HEK293 (cell line): ENCODE measurements around the gene SLC9A5.

ENCODE experiments used
- CTCF ChIA-PET: fragments of 350-600 bp; formaldehyde crosslinking; extraction: SDS; loops from one replicate; lab custom pipeline; 2021; ENCODE audit warnings: antibody characterized with exemption; lab: Yijun Ruan, JAX
- POLR2A ChIA-PET: fragments of 300-600 bp; formaldehyde crosslinking; extraction: SDS; loops from one replicate; lab custom pipeline; 2020; ENCODE audit warnings: antibody characterized with exemption, inconsistent platforms; lab: Yijun Ruan, JAX
- H3K27ac ChIP-seq: fragments of 200-500 bp; sonication (Bioruptor generic); 2 replicates; pipeline ENCODE4 v1.5.1; 2014; ENCODE audit warnings: low read depth, low read length, control low read depth, inconsistent platforms; ENCODE audit errors: extremely low read depth
- H3K36me3 ChIP-seq, 2 experiments: fragments of 200-500 bp in 1 of 2; sonication (Bioruptor generic) in 1 of 2; 1 replicate in 1 of 2; 2 replicates in 1 of 2; pipeline ENCODE4 v1.5.1; 2014 to 2017; ENCODE audit warnings: inconsistent platforms in 2 of 2, low read length in 2 of 2; ENCODE audit not compliant: control insufficient read depth in 2 of 2, insufficient read depth in 1 of 2
- H3K4me1 ChIP-seq: fragments of 200-500 bp; sonication (Bioruptor generic); 2 replicates; pipeline ENCODE4 v1.5.1; 2014; ENCODE audit warnings: mild to moderate bottlenecking, low read length, inconsistent platforms; ENCODE audit not compliant: control insufficient read depth, insufficient read depth
- H3K4me3 ChIP-seq: 2 replicates; pipeline ENCODE4 v1.5.1; 2011; ENCODE audit warnings: low read depth, mild to moderate bottlenecking, control low read depth, low read length, moderate library complexity
- H3K9me3 ChIP-seq: fragments of 200-500 bp; sonication (Bioruptor generic); 2 replicates; pipeline ENCODE4 v1.5.1; 2014; ENCODE audit warnings: low read depth, low read length, inconsistent platforms; ENCODE audit not compliant: control insufficient read depth, insufficient read depth
- BCL11A ChIP-seq: fragments of 450-650 bp; formaldehyde crosslinking; IDR thresholded peaks from 2 replicates; pipeline ENCODE4 v1.5.1; 2016; ENCODE audit warnings: low read depth, missing biosample characterization, missing genetic modification characterization
- GLIS2 ChIP-seq: fragments of 450-650 bp; formaldehyde crosslinking; IDR thresholded peaks from 2 replicates; pipeline ENCODE4 v1.5.1; 2016; ENCODE audit warnings: missing biosample characterization, missing genetic modification characterization
- KLF10 ChIP-seq: fragments of 450-650 bp; IDR thresholded peaks from 2 replicates; pipeline ENCODE4 v1.5.1; 2018; ENCODE audit warnings: missing biosample characterization, mild to moderate bottlenecking, missing genetic modification characterization
- KLF16 ChIP-seq: fragments of 450-650 bp; formaldehyde crosslinking; IDR thresholded peaks from 2 replicates; pipeline ENCODE4 v1.5.1; 2017; ENCODE audit warnings: missing biosample characterization, missing genetic modification characterization
- KLF8 ChIP-seq: fragments of 450-650 bp; formaldehyde crosslinking; IDR thresholded peaks from 2 replicates; pipeline ENCODE4 v1.5.1; 2016; ENCODE audit warnings: missing biosample characterization, missing genetic modification characterization
- MYNN ChIP-seq: fragments of 450-650 bp; formaldehyde crosslinking; IDR thresholded peaks from 2 replicates; pipeline ENCODE4 v1.5.1; 2016; ENCODE audit warnings: missing biosample characterization, missing genetic modification characterization, borderline replicate concordance
- OVOL3 ChIP-seq: fragments of 450-650 bp; formaldehyde crosslinking; IDR thresholded peaks from 2 replicates; pipeline ENCODE4 v1.5.1; 2016; ENCODE audit warnings: missing biosample characterization, missing genetic modification characterization
- SP2 ChIP-seq: fragments of 450-650 bp; formaldehyde crosslinking; IDR thresholded peaks from 2 replicates; pipeline ENCODE4 v1.5.1; 2016; ENCODE audit warnings: missing biosample characterization, missing genetic modification characterization
- SP3 ChIP-seq: fragments of 450-650 bp; formaldehyde crosslinking; IDR thresholded peaks from 2 replicates; pipeline ENCODE4 v1.5.1; 2016; ENCODE audit warnings: missing biosample characterization, missing genetic modification characterization
- TCF7L2 ChIP-seq: IDR thresholded peaks from 2 replicates; pipeline ENCODE4 v1.6.1; 2011; ENCODE audit warnings: low read depth, mild to moderate bottlenecking, inconsistent platforms, low read length, moderate library complexity, borderline replicate concordance
- ZBTB48 ChIP-seq: fragments of 450-650 bp; formaldehyde crosslinking; IDR thresholded peaks from 2 replicates; pipeline ENCODE4 v1.5.1; 2016; ENCODE audit warnings: missing biosample characterization, missing genetic modification characterization
- ZBTB7A ChIP-seq: fragments of 450-650 bp; formaldehyde crosslinking; IDR thresholded peaks from 2 replicates; pipeline ENCODE4 v1.5.1; 2016; ENCODE audit warnings: low read depth, missing biosample characterization, missing genetic modification characterization
- ZNF2 ChIP-seq: fragments of 450-650 bp; formaldehyde crosslinking; IDR thresholded peaks from 2 replicates; pipeline ENCODE4 v1.5.1; 2016; ENCODE audit warnings: missing biosample characterization, missing genetic modification characterization
- ZNF248 ChIP-seq: fragments of 450-650 bp; formaldehyde crosslinking; IDR thresholded peaks from 2 replicates; pipeline ENCODE4 v1.5.1; 2017; ENCODE audit warnings: missing biosample characterization, missing genetic modification characterization
- ZNF335 ChIP-seq: fragments of 450-650 bp; formaldehyde crosslinking; conservative IDR thresholded peaks from 2 replicates; pipeline ENCODE4 v1.5.1; 2016; ENCODE audit warnings: missing biosample characterization, missing genetic modification characterization
- ZNF404 ChIP-seq: fragments of 450-650 bp; formaldehyde crosslinking; IDR thresholded peaks from 2 replicates; pipeline ENCODE4 v1.5.1; 2017; ENCODE audit warnings: missing biosample characterization, missing genetic modification characterization
- ZNF521 ChIP-seq: fragments of 450-650 bp; formaldehyde crosslinking; IDR thresholded peaks from 2 replicates; pipeline ENCODE4 v1.5.1; 2017; ENCODE audit warnings: missing biosample characterization, mild to moderate bottlenecking, missing genetic modification characterization
- ZNF610 ChIP-seq: fragments of 450-650 bp; formaldehyde crosslinking; IDR thresholded peaks from 2 replicates; pipeline ENCODE4 v1.5.1; 2016; ENCODE audit warnings: missing biosample characterization, missing genetic modification characterization, borderline replicate concordance
- ZNF629 ChIP-seq: fragments of 450-650 bp; formaldehyde crosslinking; IDR thresholded peaks from 2 replicates; pipeline ENCODE4 v1.5.1; 2017; ENCODE audit warnings: missing biosample characterization, missing genetic modification characterization
- ZNF76 ChIP-seq: fragments of 450-650 bp; formaldehyde crosslinking; IDR thresholded peaks from 2 replicates; pipeline ENCODE4; 2016; ENCODE audit warnings: low read depth, missing biosample characterization, missing genetic modification characterization, borderline replicate concordance
- TF ChIP-seq, protein P1 (sequence below): fragments of 450-650 bp; formaldehyde crosslinking; IDR thresholded peaks from 2 replicates; pipeline ENCODE4 v1.5.1; 2016; ENCODE audit warnings: missing biosample characterization, missing genetic modification characterization
- TF ChIP-seq, protein P2 (sequence below): fragments of 450-650 bp; formaldehyde crosslinking; IDR thresholded peaks from 2 replicates; pipeline ENCODE4 v1.5.1; 2016; ENCODE audit warnings: missing biosample characterization, missing genetic modification characterization
- TF ChIP-seq, protein P3 (sequence below): fragments of 450-650 bp; formaldehyde crosslinking; IDR thresholded peaks from 2 replicates; pipeline ENCODE4 v1.5.1; 2016; ENCODE audit warnings: missing biosample characterization, missing genetic modification characterization
- TF ChIP-seq, protein P4 (sequence below): fragments of 450-650 bp; formaldehyde crosslinking; IDR thresholded peaks from 2 replicates; pipeline ENCODE4 v1.5.1; 2016; ENCODE audit warnings: missing biosample characterization, missing genetic modification characterization

Gene SLC9A5, protein sequence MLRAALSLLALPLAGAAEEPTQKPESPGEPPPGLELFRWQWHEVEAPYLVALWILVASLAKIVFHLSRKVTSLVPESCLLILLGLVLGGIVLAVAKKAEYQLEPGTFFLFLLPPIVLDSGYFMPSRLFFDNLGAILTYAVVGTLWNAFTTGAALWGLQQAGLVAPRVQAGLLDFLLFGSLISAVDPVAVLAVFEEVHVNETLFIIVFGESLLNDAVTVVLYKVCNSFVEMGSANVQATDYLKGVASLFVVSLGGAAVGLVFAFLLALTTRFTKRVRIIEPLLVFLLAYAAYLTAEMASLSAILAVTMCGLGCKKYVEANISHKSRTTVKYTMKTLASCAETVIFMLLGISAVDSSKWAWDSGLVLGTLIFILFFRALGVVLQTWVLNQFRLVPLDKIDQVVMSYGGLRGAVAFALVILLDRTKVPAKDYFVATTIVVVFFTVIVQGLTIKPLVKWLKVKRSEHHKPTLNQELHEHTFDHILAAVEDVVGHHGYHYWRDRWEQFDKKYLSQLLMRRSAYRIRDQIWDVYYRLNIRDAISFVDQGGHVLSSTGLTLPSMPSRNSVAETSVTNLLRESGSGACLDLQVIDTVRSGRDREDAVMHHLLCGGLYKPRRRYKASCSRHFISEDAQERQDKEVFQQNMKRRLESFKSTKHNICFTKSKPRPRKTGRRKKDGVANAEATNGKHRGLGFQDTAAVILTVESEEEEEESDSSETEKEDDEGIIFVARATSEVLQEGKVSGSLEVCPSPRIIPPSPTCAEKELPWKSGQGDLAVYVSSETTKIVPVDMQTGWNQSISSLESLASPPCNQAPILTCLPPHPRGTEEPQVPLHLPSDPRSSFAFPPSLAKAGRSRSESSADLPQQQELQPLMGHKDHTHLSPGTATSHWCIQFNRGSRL

DNA sequence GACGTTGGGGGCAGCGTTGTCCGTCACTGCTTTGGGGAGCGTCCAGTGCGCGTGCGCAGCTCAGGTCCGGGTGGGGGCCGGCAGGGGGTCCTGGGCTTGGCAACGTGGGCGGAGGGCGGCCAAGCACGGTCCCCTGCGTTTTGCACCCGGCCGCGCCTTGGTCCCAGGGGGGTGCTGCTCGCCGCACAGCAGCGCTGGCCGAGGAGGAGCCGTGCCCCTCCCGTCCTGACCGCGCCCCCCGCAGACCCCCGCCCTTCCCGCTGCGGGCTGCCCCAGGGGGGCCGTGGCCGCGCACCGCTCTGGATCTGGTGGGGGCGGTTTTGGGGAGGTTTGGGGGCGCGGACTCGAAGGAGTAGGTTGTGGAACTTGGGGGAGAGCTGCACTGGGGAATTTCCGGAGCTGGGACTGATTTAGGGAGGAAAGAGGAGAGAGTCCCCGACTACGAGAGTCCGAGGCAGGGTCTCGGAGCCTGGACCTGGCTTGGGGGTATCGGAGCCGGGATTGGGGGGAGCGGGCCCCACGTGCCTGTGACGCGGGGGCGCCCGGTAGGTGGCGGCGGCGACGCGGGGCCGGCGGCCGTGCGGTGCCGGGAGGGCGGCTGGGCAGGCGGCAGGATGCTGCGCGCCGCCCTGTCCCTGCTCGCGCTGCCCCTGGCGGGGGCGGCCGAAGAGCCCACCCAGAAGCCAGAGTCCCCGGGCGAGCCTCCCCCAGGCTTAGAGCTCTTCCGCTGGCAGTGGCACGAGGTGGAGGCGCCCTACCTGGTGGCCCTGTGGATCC, at the start of gene SLC9A5:
Gene SLC9A5 (plus strand): TSS at position 579 of the 777 bp plus-strand sequence. CDS start 36 bp downstream, at position 615.
- H3K4me1 ChIP-seq: peaks cover 9% of the 10 kb centered on the region; the same call in 1 of the 2 replicates
- ChIA-PET POLR2A (interaction anchor here (0.8 to 7.4 kb wide), 6 partner anchors 12 to 233 kb away, joined by 3 to 109 read pairs (median 6); partner anchors contain the start of genes ATP6V0D1 and TMEM208), CTCF (interaction anchor here (0.7 to 2.3 kb wide), 5 partner anchors 11 to 168 kb away, joined by 3 to 7 read pairs (median 3); no protein-coding TSS in a partner anchor)
- H3K36me3 ChIP-seq: peaks cover 0 to 8% of the 10 kb centered on the region in 2 experiments; a peak in 1 of 3 replicates
- H3K4me3 ChIP-seq: peak within 1 kb of the TSS; percentile 36
- H3K27ac ChIP-seq: peak within 1 kb of the TSS; percentile 26; the same call in 1 of the 2 replicates
- no peaks in the 10 kb centered on the region for H3K9me3 ChIP-seq
- TF ChIP-seq ZNF629 (tag by site-specific recombination): 0 out of 2 replicates have a peak, but pooled peaks have one; percentile 11
- peak; percentile 28; the same call in 1 of the 2 replicates for TF ChIP-seq ZNF335 (tag by site-specific recombination)
- peak; percentile 84; the same call in 1 of the 2 replicates for TF ChIP-seq ZBTB7A
- no peak for TF ChIP-seq TCF7L2
- peak; percentile 59; the same call in 1 of the 2 replicates for TF ChIP-seq KLF8 (tag by site-specific recombination)
- no peak for TF ChIP-seq BCL11A (tag by site-specific recombination)
- TF ChIP-seq ZNF248 (tag by site-specific recombination): no peak
- TF ChIP-seq SP2 (tag by site-specific recombination): 0 out of 2 replicates have a peak, but pooled peaks have one; percentile 25
- TF ChIP-seq, protein P1, sequence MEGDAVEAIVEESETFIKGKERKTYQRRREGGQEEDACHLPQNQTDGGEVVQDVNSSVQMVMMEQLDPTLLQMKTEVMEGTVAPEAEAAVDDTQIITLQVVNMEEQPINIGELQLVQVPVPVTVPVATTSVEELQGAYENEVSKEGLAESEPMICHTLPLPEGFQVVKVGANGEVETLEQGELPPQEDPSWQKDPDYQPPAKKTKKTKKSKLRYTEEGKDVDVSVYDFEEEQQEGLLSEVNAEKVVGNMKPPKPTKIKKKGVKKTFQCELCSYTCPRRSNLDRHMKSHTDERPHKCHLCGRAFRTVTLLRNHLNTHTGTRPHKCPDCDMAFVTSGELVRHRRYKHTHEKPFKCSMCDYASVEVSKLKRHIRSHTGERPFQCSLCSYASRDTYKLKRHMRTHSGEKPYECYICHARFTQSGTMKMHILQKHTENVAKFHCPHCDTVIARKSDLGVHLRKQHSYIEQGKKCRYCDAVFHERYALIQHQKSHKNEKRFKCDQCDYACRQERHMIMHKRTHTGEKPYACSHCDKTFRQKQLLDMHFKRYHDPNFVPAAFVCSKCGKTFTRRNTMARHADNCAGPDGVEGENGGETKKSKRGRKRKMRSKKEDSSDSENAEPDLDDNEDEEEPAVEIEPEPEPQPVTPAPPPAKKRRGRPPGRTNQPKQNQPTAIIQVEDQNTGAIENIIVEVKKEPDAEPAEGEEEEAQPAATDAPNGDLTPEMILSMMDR (tag by site-specific recombination): peak; percentile 53
- peak; percentile 66 for TF ChIP-seq KLF10
- TF ChIP-seq, protein P2, sequence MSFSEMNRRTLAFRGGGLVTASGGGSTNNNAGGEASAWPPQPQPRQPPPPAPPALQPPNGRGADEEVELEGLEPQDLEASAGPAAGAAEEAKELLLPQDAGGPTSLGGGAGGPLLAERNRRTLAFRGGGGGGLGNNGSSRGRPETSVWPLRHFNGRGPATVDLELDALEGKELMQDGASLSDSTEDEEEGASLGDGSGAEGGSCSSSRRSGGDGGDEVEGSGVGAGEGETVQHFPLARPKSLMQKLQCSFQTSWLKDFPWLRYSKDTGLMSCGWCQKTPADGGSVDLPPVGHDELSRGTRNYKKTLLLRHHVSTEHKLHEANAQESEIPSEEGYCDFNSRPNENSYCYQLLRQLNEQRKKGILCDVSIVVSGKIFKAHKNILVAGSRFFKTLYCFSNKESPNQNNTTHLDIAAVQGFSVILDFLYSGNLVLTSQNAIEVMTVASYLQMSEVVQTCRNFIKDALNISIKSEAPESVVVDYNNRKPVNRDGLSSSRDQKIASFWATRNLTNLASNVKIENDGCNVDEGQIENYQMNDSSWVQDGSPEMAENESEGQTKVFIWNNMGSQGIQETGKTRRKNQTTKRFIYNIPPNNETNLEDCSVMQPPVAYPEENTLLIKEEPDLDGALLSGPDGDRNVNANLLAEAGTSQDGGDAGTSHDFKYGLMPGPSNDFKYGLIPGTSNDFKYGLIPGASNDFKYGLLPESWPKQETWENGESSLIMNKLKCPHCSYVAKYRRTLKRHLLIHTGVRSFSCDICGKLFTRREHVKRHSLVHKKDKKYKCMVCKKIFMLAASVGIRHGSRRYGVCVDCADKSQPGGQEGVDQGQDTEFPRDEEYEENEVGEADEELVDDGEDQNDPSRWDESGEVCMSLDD: peak; percentile 62
- TF ChIP-seq KLF16 (tag by site-specific recombination): no peak; the same call in 1 of the 2 replicates
- TF ChIP-seq OVOL3: no peak
- TF ChIP-seq GLIS2 (tag by site-specific recombination): peak; percentile 98
- TF ChIP-seq, protein P3, sequence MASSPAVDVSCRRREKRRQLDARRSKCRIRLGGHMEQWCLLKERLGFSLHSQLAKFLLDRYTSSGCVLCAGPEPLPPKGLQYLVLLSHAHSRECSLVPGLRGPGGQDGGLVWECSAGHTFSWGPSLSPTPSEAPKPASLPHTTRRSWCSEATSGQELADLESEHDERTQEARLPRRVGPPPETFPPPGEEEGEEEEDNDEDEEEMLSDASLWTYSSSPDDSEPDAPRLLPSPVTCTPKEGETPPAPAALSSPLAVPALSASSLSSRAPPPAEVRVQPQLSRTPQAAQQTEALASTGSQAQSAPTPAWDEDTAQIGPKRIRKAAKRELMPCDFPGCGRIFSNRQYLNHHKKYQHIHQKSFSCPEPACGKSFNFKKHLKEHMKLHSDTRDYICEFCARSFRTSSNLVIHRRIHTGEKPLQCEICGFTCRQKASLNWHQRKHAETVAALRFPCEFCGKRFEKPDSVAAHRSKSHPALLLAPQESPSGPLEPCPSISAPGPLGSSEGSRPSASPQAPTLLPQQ (tag by site-specific recombination): no peak
- peak; percentile 83; the same call in 1 of the 2 replicates for TF ChIP-seq ZNF610 (tag by site-specific recombination)
- no peak for TF ChIP-seq MYNN (tag by site-specific recombination)
- TF ChIP-seq, protein P4, sequence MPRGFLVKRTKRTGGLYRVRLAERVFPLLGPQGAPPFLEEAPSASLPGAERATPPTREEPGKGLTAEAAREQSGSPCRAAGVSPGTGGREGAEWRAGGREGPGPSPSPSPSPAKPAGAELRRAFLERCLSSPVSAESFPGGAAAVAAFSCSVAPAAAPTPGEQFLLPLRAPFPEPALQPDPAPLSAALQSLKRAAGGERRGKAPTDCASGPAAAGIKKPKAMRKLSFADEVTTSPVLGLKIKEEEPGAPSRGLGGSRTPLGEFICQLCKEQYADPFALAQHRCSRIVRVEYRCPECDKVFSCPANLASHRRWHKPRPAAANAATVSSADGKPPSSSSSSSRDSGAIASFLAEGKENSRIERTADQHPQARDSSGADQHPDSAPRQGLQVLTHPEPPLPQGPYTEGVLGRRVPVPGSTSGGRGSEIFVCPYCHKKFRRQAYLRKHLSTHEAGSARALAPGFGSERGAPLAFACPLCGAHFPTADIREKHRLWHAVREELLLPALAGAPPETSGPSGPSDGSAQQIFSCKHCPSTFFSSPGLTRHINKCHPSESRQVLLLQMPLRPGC: no peak
- TF ChIP-seq ZNF76 (tag by site-specific recombination): peak; percentile 60; the same call in 1 of the 2 replicates
- TF ChIP-seq ZNF2: no peak
- no peak for TF ChIP-seq ZNF404 (tag by site-specific recombination)
- peak; percentile 22; the same call in 1 of the 2 replicates for TF ChIP-seq SP3 (tag by site-specific recombination)
- TF ChIP-seq ZNF521 (tag by site-specific recombination): no peak
- TF ChIP-seq ZBTB48: peak; percentile 26; the same call in 1 of the 2 replicates
